Astrocyte (in vitro differentiated cells and primary cell): ENCODE results near the gene HP1BP3. TPM values are rescaled to one million over a fixed set of nuclear protein-coding genes. Genes with fewer than 3 reads are reported as not detected.
A peak's percentile ranks its signal among the peaks of the same experiment; 100 is the strongest.

Experiments used
- DNase-seq: peaks from one replicate; pipeline ENCODE4 v3.0.0-alpha.2; 2010; ENCODE audit warnings: low read depth
- FAIRE-seq: peaks from 2 replicates; lab custom pipeline; 2011; peaks lifted over from hg19 to GRCh38; lab: Jason Lieb, UNC
- H2AFZ ChIP-seq: 2 replicates; pipeline ENCODE4 v1.6.0; 2012; ENCODE audit warnings: low read depth, low read length, inconsistent platforms
- H3K27ac ChIP-seq: 2 replicates; pipeline ENCODE4 v1.5.1; 2011; ENCODE audit warnings: low read depth, low read length, inconsistent platforms
- H3K27me3 ChIP-seq: 2 replicates; pipeline ENCODE4 v1.6.0; 2011; ENCODE audit warnings: low read length, inconsistent platforms; ENCODE audit not compliant: insufficient read depth
- H3K36me3 ChIP-seq: 2 replicates; pipeline ENCODE4 v1.5.1; 2011; ENCODE audit warnings: low read length, inconsistent platforms; ENCODE audit not compliant: insufficient read depth
- H3K4me1 ChIP-seq: 2 replicates; pipeline ENCODE4 v1.5.1; 2011; ENCODE audit warnings: low read length, inconsistent platforms; ENCODE audit not compliant: insufficient read depth
- H3K4me2 ChIP-seq: 2 replicates; pipeline ENCODE4 v1.6.0; 2012; ENCODE audit warnings: low read length, inconsistent platforms
- H3K4me3 ChIP-seq: 2 replicates; pipeline ENCODE4 v1.5.1; 2011; ENCODE audit warnings: low read depth, mild to moderate bottlenecking, low read length, inconsistent platforms; ENCODE audit not compliant: insufficient read depth
- H3K79me2 ChIP-seq: 2 replicates; pipeline ENCODE4 v1.6.0; 2012; ENCODE audit warnings: mild to moderate bottlenecking, low read length, inconsistent platforms; ENCODE audit not compliant: insufficient read depth
- H3K9ac ChIP-seq: 2 replicates; pipeline ENCODE4 v1.6.0; 2012; ENCODE audit warnings: mild to moderate bottlenecking, low read length, inconsistent platforms
- H3K9me3 ChIP-seq: 2 replicates; pipeline ENCODE4 v1.5.1; 2012; ENCODE audit warnings: low read depth, mild to moderate bottlenecking, low read length, inconsistent platforms; ENCODE audit not compliant: insufficient read depth
- H4K20me1 ChIP-seq: 2 replicates; pipeline ENCODE4 v1.6.0; 2012; ENCODE audit warnings: low read length, inconsistent platforms; ENCODE audit not compliant: insufficient read depth
- H3K27ac Mint-ChIP-seq: one replicate; pipeline ENCODE4 v1.8.0; 2021; ENCODE audit warnings: mild to moderate bottlenecking, mixed read lengths; ENCODE audit not compliant: unreplicated experiment
- H3K27me3 Mint-ChIP-seq: one replicate; pipeline ENCODE4 v1.8.0; 2021; ENCODE audit warnings: low read depth, mixed read lengths; ENCODE audit not compliant: unreplicated experiment
- H3K36me3 Mint-ChIP-seq: one replicate; pipeline ENCODE4 v1.8.0; 2021; ENCODE audit warnings: low read depth, mixed read lengths; ENCODE audit not compliant: unreplicated experiment
- H3K4me1 Mint-ChIP-seq: one replicate; pipeline ENCODE4 v1.8.0; 2021; ENCODE audit warnings: low read depth, mixed read lengths; ENCODE audit not compliant: unreplicated experiment
- H3K4me3 Mint-ChIP-seq: one replicate; pipeline ENCODE4 v1.8.0; 2021; ENCODE audit warnings: mild to moderate bottlenecking, moderate library complexity, mixed read lengths; ENCODE audit not compliant: unreplicated experiment
- H3K9me3 Mint-ChIP-seq: one replicate; pipeline ENCODE4 v1.8.0; 2021; ENCODE audit warnings: mild to moderate bottlenecking, mixed read lengths; ENCODE audit not compliant: unreplicated experiment
- EZH2 ChIP-seq: IDR thresholded peaks from 2 replicates; pipeline ENCODE4 v1.6.1; 2012; ENCODE audit warnings: mild to moderate bottlenecking, low read length, inconsistent platforms; ENCODE audit not compliant: insufficient read depth
- total RNA-seq: library from RNA; stranded (reverse); gene quantifications from 2 replicates; pipeline ENCODE4 v1.2.1, GENCODE V29; 2021
- TF ChIP-seq, protein P1 (sequence below): IDR thresholded peaks from 2 replicates; pipeline ENCODE4 v1.5.1; 2011; ENCODE audit warnings: low read depth, mild to moderate bottlenecking, inconsistent platforms, low read length, moderate library complexity; ENCODE audit not compliant: insufficient read depth

Gene HP1BP3
- total RNA-seq, 1 donor from 2014 or later, result 156 TPM

DNA sequence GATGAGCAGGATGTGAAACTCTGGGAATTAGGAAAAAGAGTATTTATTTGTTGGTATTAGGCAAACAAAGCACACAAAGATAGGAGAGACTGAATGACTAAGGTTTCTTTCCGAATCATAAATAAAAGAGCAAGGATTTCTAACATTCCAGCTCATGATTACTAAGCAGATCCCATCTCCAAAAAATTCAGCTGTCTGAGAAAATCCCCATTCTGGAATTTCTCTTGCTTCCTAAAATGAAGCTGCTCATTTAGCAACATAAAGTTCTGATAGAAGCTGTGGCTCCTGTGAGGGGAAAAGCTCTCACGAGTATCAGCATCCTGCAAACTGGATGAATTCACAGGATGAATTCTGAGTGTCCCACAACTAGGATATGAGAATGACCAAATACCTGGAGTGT lies 47.9 kb downstream of the HP1BP3 start:
- Mint-ChIP-seq H3K36me3 (peaks cover 21% of the 10 kb centered on the region), H3K27me3 (no peaks in the 10 kb centered on the region), H3K27ac (peak overlapping the region; percentile 77), H3K4me1 (peaks cover 13% of the 10 kb centered on the region), H3K9me3 (peaks cover 2% of the 10 kb centered on the region), H3K4me3 (no peak overlapping the region)
- Histone ChIP-seq H3K9ac (peak overlapping the region; percentile 62), H2AFZ (no peak overlapping the region), H3K27me3 (no peaks in the 10 kb centered on the region), H3K4me2 (peak overlapping the region; percentile 64), H3K4me1 (peaks cover 16% of the 10 kb centered on the region), H4K20me1 (peaks cover 7% of the 10 kb centered on the region), H3K9me3 (no peaks in the 10 kb centered on the region), H3K36me3 (peaks cover 32% of the 10 kb centered on the region), H3K79me2 (no peaks in the 10 kb centered on the region), H3K27ac (peak overlapping the region; percentile 77), H3K4me3 (no peak overlapping the region)
- FAIRE-seq (peak; percentile 34), DNase-seq (peak; percentile 59)
- no peak for TF ChIP-seq EZH2
- TF ChIP-seq, protein P1, sequence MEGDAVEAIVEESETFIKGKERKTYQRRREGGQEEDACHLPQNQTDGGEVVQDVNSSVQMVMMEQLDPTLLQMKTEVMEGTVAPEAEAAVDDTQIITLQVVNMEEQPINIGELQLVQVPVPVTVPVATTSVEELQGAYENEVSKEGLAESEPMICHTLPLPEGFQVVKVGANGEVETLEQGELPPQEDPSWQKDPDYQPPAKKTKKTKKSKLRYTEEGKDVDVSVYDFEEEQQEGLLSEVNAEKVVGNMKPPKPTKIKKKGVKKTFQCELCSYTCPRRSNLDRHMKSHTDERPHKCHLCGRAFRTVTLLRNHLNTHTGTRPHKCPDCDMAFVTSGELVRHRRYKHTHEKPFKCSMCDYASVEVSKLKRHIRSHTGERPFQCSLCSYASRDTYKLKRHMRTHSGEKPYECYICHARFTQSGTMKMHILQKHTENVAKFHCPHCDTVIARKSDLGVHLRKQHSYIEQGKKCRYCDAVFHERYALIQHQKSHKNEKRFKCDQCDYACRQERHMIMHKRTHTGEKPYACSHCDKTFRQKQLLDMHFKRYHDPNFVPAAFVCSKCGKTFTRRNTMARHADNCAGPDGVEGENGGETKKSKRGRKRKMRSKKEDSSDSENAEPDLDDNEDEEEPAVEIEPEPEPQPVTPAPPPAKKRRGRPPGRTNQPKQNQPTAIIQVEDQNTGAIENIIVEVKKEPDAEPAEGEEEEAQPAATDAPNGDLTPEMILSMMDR, result no peak

DNA sequence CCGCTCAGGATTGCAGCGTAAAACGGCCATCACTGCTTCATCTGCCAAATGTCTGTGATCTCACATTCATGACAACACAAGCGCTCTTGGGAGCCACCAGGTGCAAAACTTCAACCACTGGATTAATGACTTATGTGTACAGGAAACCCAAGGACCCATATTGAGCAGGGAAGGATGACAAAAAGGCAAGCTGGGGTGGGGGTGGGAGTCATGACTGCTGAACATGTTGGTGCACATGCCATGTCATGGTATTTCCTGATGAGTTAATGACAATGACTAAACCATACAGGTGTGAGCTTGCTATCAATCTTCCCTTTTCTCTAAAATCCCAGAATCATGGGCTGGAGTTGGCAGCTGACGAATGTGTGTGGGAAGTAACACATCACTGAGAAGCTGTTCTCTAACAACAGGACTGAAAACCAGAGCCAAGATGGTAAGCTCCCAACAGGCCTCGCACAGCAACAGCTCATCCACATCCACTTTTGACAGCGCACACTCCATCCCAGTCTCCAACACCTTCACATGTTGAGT lies 51.5 kb downstream of the HP1BP3 start:
- Mint-ChIP-seq H3K27me3 (peaks cover 5% of the 10 kb centered on the region), H3K27ac (no peak overlapping the region), H3K4me1 (peaks cover 18% of the 10 kb centered on the region), H3K9me3 (peaks cover 2% of the 10 kb centered on the region), H3K36me3 (peaks cover 16% of the 10 kb centered on the region), H3K4me3 (no peak overlapping the region)
- DNase-seq, result peak; percentile 10
- Histone ChIP-seq H3K9ac (no peak overlapping the region), H3K9me3 (no peaks in the 10 kb centered on the region), H3K36me3 (peaks cover 9% of the 10 kb centered on the region), H3K4me2 (no peak overlapping the region), H3K4me3 (no peak overlapping the region), H3K27ac (no peak overlapping the region), H4K20me1 (peaks cover 4% of the 10 kb centered on the region), H3K4me1 (peaks cover 33% of the 10 kb centered on the region), H3K79me2 (no peaks in the 10 kb centered on the region), H2AFZ (no peak overlapping the region), H3K27me3 (peaks cover 1% of the 10 kb centered on the region)
- FAIRE-seq, result no peak
- no peak for TF ChIP-seq EZH2
- TF ChIP-seq, protein P1, result no peak

DNA sequence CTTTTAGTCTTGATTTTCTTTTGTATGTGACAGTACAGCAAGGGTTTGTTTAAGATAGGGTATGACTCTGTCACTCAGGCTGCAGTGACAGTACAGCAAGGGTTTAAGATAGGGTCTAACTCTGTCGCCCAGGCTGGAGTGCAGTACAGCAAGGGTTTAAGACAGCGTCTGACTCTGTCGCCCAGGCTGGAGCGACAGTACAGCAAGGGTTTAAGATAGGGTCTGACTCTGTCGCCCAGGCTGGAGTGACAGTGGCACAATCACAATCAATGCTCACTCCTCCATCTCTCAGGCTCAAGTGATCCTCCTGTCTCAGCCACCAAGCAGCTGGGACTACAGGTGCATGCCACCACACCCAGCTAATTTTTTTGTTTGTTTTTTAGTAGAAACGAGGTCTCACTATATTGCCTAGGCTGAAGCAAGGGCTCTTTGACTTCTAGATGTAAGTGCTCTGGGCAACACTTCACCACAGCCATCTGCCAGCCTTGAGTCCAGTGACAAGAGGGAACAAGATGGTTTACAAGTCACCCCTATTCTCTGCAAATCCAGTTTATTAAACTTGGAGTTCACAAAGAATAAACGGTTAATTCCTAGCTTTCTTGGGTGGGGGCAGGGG lies 53.6 kb downstream of the HP1BP3 start:
- H3K4me1 Mint-ChIP-seq, result peaks cover 4% of the 10 kb centered on the region
- Histone ChIP-seq H3K4me1 (peaks cover 20% of the 10 kb centered on the region), H3K9me3 (no peaks in the 10 kb centered on the region), H3K27me3 (peaks cover 5% of the 10 kb centered on the region), H3K27ac (peak overlapping the region; percentile 81), H3K4me3 (peak overlapping the region; percentile 2), H3K4me2 (peak overlapping the region; percentile 91), H3K79me2 (no peaks in the 10 kb centered on the region), H2AFZ (no peak overlapping the region), H4K20me1 (peaks cover 4% of the 10 kb centered on the region), H3K9ac (peak overlapping the region; percentile 66), H3K36me3 (peaks cover 7% of the 10 kb centered on the region)
- H3K9me3 Mint-ChIP-seq, result peaks cover 2% of the 10 kb centered on the region
- FAIRE-seq (no peak), DNase-seq (no peak)
- no peak for TF ChIP-seq EZH2
- TF ChIP-seq, protein P1, result no peak
- H3K4me3 Mint-ChIP-seq, result peak overlapping the region; percentile 80
- H3K27ac Mint-ChIP-seq, result peak overlapping the region; percentile 67
- peaks cover 14% of the 10 kb centered on the region for H3K36me3 Mint-ChIP-seq
- H3K27me3 Mint-ChIP-seq, result peaks cover 11% of the 10 kb centered on the region
